Epithelial cell of prostate (primary cell): ENCODE results near the gene PSMB7.
A peak's percentile ranks its signal among the peaks of the same experiment; 100 is the strongest.
"Not testable (repeated sequence)": the region's sequence is repeated elsewhere in the genome, so short reads cannot be mapped to it uniquely, and the experiment has no call there.

Source experiments
- DNase-seq: peaks from one replicate; pipeline ENCODE4 v3.0.0-alpha.2; 2011; ENCODE audit warnings: low read depth, low spot score
- H3K27ac ChIP-seq: fragments of 450-650 bp; 2 replicates; pipeline ENCODE4 v1.5.1; 2017; ENCODE audit warnings: mild to moderate bottlenecking

PSMB7 gene

GRCh38 chr9:124444166-124444565 is 28.9 kb upstream of the PSMB7 start:
- peak overlapping the region; percentile 81 for H3K27ac ChIP-seq
- no peak for DNase-seq

GRCh38 chr9:124443625-124444024 is 28.4 kb upstream of the PSMB7 start:
- H3K27ac ChIP-seq, result peak overlapping the region; percentile 81
- no peak for DNase-seq

GRCh38 chr9:124442826-124443225 is 27.6 kb upstream of the PSMB7 start:
- DNase-seq, result no peak
- H3K27ac ChIP-seq, result no peak overlapping the region

GRCh38 chr9:124442379-124442778 is 27.1 kb upstream of the PSMB7 start:
- DNase-seq, result no peak
- H3K27ac ChIP-seq, result no peak overlapping the region

- no peak overlapping the region for H3K27ac ChIP-seq
- no peak for DNase-seq
Observed at GRCh38 chr9:124441291-124441690, 26.0 kb upstream of the PSMB7 start.

- no peak overlapping the region for H3K27ac ChIP-seq
- DNase-seq, result no peak
Observed at GRCh38 chr9:124440786-124441185, 25.5 kb upstream of the PSMB7 start.

GRCh38 chr9:124439686-124440243 is 24.5 kb upstream of the PSMB7 start:
- DNase-seq, result no peak
- H3K27ac ChIP-seq, result no peak overlapping the region

GRCh38 chr9:124439086-124439485 is 23.8 kb upstream of the PSMB7 start:
- H3K27ac ChIP-seq, result no peak overlapping the region
- no peak for DNase-seq

- no peak for DNase-seq
- no peak overlapping the region for H3K27ac ChIP-seq
Observed at GRCh38 chr9:124438091-124438490, 22.8 kb upstream of the PSMB7 start.

- no peak for DNase-seq
- no peak overlapping the region for H3K27ac ChIP-seq
Observed at GRCh38 chr9:124437086-124437485, 21.8 kb upstream of the PSMB7 start.

- DNase-seq, result no peak
- H3K27ac ChIP-seq, result peak overlapping the region; percentile 32
Observed at GRCh38 chr9:124436320-124436719, 21.1 kb upstream of the PSMB7 start.

GRCh38 chr9:124429530-124429867 is 14.3 kb upstream of the PSMB7 start:
- DNase-seq, result no peak
- no peak overlapping the region for H3K27ac ChIP-seq

- no peak for DNase-seq
Observed at GRCh38 chr9:124428751-124429529, 13.7 kb upstream of the PSMB7 start.

GRCh38 chr9:124427281-124427680 is 12.0 kb upstream of the PSMB7 start:
- DNase-seq, result no peak
- no peak overlapping the region for H3K27ac ChIP-seq

More at GRCh38 chr9:124428751-124429529, 13.7 kb upstream of the PSMB7 start:
- no peak overlapping the region for H3K27ac ChIP-seq

GRCh38 chr9:124426361-124426760 is 11.1 kb upstream of the PSMB7 start:
- DNase-seq, result no peak
- no peak overlapping the region for H3K27ac ChIP-seq

- not testable (repeated sequence) for DNase-seq
Observed at GRCh38 chr9:124425733-124426132, 10.5 kb upstream of the PSMB7 start.

GRCh38 chr9:124423591-124423990 is 8.3 kb upstream of the PSMB7 start:
- no peak for DNase-seq

More at GRCh38 chr9:124425733-124426132, 10.5 kb upstream of the PSMB7 start:
- H3K27ac ChIP-seq, result not testable (repeated sequence)

GRCh38 chr9:124423155-124423554 is 7.9 kb upstream of the PSMB7 start:
- no peak for DNase-seq
- no peak overlapping the region for H3K27ac ChIP-seq

More at GRCh38 chr9:124423591-124423990, 8.3 kb upstream of the PSMB7 start:
- H3K27ac ChIP-seq, result no peak overlapping the region

- no peak for DNase-seq
Observed at GRCh38 chr9:124420991-124421543, 5.8 kb upstream of the PSMB7 start.

GRCh38 chr9:124419832-124420489 is 4.7 kb upstream of the PSMB7 start:
- H3K27ac ChIP-seq, result no peak overlapping the region
- DNase-seq, result no peak

More at GRCh38 chr9:124420991-124421543, 5.8 kb upstream of the PSMB7 start:
- no peak overlapping the region for H3K27ac ChIP-seq

GRCh38 chr9:124415852-124416484 is 726 bp upstream of the PSMB7 start:
- DNase-seq, result no peak
- no peak overlapping the region for H3K27ac ChIP-seq
